Inflammatory macrophage (primary cell): ENCODE data around the gene PRR12.

Experiments
- DNase-seq, 2 donors: peaks; one replicate each; pipeline ENCODE4 v3.0.0-alpha.2; 2020 to 2022

Gene PRR12

DNA sequence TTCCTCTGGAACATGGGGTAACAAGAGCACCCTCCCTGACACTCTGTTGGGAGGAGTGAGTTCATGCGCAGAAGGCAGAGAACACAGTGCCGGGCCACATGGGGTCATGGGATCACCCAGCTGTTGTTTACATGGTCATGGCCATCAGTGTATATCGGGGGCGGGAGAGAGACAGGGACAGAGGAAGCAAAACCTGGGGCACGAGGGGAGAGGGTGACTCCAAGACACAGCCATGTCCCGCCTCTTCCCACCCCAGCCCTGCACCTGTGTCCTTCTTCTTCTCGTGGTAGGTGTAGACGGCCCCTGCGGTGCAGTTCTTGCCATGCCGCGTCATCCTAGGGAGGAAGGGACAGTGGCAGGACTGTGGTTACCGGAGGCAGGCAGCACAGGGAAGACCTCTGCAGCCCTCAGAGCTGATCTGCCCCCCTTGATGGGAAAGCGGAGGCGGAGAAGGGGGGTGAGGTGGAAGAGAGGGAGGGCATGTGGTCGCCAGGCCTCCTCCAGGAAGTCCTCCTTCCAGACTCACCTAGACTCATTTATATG is 30.6 kb upstream of the PRR12 start:
- DNase-seq: peak; percentile 59 to 63

GRCh38 chr19:49564616-49565045 is 26.4 kb upstream of the PRR12 start:
- DNase-seq: no peak

DNA sequence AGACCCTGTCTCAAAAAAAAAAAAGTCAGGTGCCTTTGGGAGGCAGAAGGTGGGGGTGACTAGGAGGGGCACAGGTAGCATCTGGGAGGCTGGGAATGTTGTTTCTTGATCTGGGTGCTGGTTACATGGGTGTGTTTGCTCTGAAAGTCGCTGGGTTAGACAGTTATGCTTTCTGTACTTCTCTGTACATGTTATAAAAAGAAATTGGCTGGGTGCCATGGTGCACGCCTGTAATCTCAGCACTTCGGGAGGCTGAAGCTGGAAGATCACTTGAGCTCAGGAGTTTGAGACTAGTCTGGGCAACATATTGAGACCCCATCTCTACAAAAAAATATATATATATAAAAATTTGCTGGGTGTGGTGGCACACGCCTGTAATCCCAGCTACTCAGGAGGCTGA is 25.7 kb upstream of the PRR12 start:
- no peak for DNase-seq

- no peak for DNase-seq
Observed at GRCh38 chr19:49566302-49566701, 24.7 kb upstream of the PRR12 start.

- DNase-seq: no peak
Observed at GRCh38 chr19:49567861-49568441, 23.0 kb upstream of the PRR12 start.

- DNase-seq: peak; percentile 85 to 90
Observed at GRCh38 chr19:49570138-49570856, 20.7 kb upstream of the PRR12 start.

DNA sequence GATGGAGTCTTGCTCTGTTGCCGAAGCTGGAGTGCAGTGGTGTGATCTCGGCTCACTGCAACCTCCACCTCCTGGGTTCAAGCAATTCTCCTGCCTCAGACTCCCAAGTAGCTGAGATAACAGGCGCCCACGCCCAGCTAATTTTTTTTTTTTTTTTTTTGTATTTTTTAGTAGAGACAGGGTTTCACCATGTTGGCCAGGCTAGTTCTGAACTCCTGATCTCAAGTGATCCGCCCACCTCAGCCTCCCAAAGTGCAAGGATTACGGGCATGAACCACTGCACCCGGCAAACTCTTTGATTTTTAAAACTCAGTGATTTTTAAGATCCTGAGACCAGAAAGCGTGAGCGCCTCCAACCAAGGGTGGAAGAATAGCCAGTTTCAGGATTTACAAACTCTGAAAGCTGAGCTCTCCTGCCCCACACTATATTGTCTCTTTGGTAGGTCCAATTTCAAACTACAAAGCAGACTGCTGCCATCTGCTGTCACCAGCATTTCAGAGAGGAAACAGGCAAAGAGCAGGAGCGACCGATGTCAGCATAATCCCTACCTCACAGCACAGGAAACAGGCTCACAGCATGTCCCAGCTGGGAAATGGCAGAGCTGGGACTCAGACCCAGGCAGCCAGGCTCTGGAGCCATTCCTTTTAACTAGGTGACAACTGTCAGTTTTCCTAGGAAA is 19.8 kb upstream of the PRR12 start:
- peak; percentile 9 to 46 for DNase-seq

DNA sequence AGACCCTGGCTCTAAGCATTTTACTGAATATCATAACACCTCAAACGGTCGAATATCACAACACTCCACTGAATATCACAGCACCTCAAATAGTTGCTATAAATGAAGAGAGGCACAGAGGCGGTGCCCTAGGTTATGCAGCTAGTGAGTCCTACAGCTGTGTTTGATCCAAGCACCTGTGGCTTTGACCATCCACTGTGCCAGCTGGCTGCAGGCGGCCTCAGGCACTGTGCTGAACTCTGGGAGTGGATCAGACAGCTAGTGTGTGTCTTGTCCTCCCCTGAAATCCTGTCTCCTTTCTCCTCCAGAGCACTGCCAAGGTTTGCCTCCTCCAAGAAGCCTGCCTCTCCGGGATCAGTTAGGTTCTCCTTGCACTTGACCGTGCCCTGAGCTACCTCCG is 18.0 kb upstream of the PRR12 start:
- no peak for DNase-seq

DNA sequence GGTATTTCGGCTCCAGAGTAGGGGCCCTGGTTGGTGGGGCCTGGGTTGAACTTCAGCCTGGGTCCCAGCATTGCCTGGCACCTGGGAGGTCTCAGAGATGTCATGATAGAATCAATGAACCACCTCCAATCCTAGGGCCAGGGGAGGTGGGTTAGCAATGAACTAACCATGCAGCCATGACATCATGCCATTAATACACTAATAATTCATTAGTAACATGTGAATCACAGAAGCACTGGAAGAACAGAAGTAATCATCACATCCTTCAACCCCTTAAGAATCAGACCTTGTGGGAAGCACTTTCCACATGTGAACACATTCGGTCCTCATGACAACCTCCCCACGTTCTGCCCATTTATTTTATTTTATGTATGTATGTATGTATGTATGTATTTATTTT is 17.6 kb upstream of the PRR12 start:
- no peak for DNase-seq

- DNase-seq: no peak
Observed at GRCh38 chr19:49574206-49574755, 16.7 kb upstream of the PRR12 start.

- DNase-seq: no peak
Observed at GRCh38 chr19:49579193-49579592, 11.8 kb upstream of the PRR12 start.

DNA sequence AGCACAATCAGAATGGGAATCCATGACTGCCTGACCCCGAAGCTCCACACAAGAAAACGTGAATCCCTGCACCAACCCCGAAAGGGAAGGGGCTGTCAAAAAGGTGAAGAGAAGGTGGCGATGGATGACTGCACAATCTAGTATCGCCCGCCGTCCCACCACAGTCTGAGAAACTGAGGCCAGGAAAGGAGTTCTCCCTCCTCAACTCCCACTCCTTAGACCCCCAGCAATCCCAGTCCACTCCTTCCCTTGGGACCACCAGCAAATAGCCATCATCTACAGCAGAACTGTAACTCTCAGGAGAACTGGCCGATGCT is 11.1 kb upstream of the PRR12 start:
- no peak for DNase-seq

- peak; percentile 97 to 98 for DNase-seq
Observed at GRCh38 chr19:49580264-49581006, 10.5 kb upstream of the PRR12 start, which contains the start of gene NOSIP. TSS of gene NOSIP (minus strand) at chr19:49580556. CDS start at chr19:49560691, 19,865 bp downstream.

DNA sequence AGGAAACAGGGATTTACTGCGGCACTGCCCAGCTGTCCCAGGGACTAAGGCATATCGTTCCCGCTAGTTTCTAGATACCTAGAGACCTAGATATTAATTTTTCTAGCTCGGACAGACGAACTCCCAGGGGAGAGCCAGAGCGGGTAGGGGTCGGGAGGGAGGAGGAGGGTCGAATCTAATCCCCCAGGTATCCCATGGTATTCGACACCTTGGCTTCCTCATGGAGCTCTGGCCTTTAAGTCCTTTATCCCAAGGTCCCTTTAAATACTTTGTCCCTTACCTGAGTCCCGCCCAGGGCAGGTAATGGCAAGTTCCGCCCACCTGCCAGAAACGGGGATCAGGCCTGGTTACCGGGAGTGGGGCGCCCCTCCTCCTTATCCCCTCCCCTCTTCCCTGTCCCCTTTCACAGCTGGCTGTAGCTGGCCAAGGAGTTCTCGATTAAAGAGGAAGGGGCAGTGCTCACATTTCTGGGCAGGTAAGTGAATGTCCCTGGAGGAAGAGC is 9.9 kb upstream of the PRR12 start, which contains the start of gene PRRG2:
Gene PRRG2, plus strand, starts transcription at position 310 of the 502 bp plus-strand sequence. CDS start 1,904 bp downstream, outside the sequence.
- no peak for DNase-seq

DNA sequence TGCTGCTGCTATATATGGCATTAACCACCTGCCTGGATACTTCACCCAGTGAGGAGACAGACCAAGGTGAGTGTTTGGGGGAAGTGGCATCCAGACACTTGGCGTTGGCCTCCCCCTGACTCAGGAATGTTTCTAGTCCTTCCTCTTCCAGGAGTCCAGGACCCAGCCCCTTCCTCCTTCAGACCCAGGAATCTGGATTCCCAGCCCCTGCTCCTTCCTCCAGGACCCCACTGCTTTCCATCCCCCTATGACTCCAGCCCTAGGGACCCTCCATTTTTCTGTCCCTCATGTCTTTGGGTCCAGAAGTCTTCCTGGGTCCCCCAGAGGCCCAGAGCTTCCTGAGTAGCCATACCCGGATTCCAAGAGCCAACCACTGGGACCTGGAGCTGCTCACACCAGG is 7.7 kb upstream of the PRR12 start:
- no peak for DNase-seq

DNA sequence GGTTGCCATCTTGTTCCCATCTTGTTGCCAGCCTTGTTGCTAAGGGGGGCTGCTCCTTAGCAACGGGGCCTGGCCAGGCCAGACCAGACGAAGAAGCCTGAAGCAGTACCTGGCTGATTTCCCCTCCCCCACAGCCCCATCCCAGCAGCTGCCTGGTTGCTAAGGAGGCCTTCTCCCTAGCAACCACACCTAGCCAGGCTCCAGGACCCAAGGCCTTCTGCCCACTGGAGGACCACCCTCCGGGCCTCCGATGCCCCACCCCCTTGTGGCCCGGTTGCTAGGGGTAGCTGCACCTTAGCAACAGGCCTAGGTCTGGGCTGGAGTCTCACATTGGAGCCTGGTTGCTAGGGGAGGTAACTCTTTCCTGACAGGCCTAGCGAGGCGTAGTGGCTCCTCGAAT is 6.0 kb upstream of the PRR12 start:
- DNase-seq: no peak

DNA sequence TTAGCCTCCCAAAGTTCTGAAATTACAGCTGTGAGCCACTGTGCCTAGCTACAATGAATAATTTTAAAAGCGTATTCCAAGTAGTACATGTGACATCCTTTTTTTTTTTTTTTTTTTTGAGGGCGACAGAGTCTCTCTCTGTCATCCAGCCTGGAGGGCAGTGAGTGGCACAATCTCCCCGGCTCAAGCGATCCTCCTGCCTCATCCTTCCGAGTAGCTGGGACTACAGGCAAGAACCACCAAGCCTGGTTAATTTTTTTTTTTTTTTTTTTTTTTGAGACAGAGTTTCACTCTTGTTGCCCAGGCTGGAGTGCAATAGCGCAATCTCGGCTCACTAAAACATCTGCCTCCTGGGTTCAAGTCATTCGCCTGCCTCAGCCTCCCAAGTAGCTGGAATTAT is 3.8 kb upstream of the PRR12 start:
- DNase-seq: no peak

DNA sequence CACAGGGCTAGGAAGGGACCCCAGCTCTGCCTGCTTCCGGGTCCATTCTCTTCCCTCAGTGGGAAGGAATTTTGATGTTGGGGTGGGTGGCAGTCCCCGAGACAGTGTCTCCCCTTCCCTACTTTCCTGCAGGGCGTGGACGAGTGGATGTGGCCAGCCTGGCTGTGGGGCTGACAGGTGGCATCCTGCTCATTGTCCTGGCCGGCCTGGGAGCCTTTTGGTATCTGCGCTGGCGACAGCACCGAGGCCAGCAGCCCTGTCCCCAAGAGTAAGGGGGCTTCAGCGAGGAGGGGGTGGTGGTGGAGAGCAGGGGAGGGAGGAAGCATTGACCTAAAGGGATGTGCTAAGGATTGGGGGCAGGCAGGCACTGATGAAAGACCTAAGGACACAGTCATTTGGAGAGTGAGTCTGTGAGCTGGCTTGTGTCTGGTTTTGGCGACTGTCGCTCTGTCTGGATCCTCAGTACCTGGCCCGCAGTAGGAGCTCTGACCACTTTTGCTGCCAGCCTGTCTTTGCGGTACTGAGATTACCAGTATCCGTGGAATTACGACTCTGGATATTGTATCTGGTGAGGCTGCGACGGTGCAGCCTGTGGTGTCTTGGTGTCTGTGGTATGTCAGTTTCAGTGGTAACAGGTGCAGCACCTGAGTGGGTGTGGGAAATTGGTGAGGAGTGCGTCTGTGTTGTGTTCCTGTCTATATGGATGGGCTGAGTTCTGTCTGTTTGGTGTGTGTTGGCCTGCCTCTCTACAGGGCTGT is 2.4 kb upstream of the PRR12 start:
- no peak for DNase-seq

- no peak for DNase-seq
Observed at GRCh38 chr19:49589502-49589905, 1.5 kb upstream of the PRR12 start.

- DNase-seq: peak; percentile 97
Observed at GRCh38 chr19:49590071-49590970, 661 bp upstream of the PRR12 start.
